ENCODE measurements around the gene PFDN6.
"Not testable (repeated sequence)": the region's sequence is repeated elsewhere in the genome, so short reads cannot be mapped to it uniquely, and the experiment has no call there.

Gene PFDN6

DNA sequence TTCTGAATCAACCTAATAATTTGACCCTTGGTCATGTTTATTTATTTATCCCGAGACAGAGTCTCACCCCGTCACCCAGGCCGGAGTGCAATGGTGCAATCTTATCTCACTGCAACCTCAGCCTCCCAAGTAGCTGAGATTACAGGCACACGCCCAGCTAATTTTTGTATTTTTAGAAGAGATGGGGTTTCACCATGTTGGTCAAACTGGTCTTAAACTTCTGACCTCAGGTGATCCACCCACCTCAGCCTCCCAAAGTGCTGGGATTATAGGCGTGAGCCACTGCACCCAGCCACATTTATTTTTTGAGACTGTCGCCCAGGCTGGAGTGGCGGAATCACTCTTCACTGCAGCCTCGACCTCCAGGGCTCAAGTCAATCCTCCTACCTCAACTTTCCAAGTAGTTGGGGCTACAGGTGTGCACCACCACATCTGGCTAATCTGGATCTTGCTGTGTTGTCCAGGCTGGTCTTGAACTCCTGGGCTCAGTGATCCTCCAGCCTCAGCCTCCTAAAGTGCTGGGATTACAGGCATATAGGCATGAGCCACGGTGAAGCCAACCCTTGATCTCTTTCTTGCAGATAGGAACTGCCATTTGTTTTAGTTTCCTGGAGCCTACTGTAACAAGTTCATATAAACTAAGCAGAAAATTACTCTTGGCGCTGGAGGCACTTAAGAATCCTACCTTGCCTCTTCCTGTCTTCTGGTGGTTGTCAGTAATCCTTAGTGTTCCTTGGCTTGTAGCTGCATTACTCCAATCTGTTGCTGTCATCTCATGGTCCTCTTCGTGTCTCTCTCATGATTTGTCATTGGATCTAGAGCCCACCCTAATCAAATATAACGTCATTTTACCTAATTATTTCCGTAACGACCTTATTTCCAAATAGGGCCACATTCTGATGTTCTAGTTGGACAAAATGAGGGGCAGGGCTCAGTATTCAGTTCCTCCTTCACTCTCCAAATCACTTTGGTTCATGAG, 15.2 kb upstream of the PFDN6 start:
- no peak for DNase-seq (ENCODE audit: low spot score)

DNA sequence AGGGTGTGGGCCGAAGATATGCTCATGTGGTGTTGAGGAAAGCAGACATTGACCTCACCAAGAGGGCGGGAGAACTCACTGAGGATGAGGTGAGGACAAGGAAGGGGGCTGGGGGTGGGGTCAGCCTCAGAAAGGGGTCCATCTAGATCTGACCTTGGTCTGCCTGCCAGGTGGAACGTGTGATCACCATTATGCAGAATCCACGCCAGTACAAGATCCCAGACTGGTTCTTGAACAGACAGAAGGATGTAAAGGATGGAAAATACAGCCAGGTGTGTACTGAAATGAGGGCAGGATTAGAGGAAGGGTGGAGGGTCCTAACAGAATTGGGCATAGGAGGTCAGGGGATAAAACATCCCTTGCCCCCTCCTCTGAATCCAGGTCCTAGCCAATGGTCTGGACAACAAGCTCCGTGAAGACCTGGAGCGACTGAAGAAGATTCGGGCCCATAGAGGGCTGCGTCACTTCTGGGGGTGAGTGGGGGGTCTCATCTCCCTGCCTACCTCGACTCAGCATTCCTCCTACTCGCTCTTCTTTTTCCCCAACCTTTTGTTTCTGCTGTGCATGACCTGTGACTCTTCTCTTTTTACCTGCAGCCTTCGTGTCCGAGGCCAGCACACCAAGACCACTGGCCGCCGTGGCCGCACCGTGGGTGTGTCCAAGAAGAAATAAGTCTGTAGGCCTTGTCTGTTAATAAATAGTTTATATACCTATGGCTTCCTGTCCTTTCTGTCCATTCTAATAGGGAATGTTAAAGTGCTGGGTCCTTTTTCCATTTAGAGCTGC, 13.4 kb upstream of the PFDN6 start:
- DNase-seq (ENCODE audit: low spot score), result not testable (repeated sequence)

DNA sequence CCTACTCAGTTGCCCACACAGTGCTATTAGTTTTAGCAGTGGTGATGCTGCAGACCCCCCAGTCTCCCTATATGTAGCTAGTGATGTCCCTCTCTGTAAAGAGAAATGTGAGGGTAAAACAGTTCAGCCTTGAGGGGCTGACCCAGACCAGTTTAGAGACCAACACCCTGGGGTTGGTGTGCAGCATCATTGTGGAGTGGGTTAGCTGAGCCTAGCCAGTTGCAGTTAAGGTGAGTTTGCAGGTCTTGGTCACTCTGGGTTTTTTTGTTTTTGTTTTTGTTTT, 12.9 kb upstream of the PFDN6 start:
- DNase-seq (ENCODE audit: low spot score), result no peak

DNA sequence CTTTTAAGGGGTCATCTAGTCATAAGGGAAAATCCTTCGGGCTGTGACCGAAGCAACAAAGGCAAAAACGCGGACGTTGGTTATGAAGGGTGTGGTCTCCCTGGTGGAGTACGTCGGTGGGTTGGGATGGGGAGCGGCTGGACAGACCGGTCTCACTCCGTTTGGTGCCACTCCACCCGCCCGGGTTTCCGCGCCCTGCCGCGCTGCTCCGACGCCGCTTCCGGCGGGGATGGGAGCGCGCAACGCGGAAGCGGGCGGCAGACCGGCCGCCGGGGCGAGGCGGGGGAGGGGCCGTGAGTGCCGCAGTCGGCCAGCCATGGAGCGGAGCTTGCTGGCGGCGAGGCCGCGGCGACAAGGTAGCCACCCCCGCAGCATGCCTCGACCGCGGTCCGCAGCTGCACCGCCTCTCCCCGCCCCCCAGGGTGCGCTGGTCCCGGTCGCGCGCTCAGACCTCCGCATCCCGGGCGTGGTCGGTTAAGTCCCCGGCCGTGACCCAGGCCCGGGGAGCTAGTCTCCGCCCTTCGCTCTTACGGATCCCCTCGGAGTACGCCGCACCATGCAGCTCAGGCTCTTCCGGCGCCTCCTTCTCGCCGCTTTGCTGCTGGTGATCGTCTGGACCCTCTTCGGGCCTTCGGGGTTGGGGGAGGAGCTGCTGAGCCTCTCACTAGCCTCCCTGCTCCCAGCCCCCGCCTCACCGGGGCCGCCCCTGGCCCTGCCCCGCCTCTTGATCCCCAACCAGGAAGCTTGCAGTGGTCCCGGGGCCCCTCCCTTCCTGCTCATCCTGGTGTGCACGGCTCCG, 12.3 kb upstream of the PFDN6 start, which contains the start of gene B3GALT4:
Gene B3GALT4 (plus strand): TSS at position 260 of the 799 bp plus-strand sequence. CDS start 297 bp downstream, at position 557.
- peak; percentile 87 for DNase-seq (ENCODE audit: low spot score)

DNA sequence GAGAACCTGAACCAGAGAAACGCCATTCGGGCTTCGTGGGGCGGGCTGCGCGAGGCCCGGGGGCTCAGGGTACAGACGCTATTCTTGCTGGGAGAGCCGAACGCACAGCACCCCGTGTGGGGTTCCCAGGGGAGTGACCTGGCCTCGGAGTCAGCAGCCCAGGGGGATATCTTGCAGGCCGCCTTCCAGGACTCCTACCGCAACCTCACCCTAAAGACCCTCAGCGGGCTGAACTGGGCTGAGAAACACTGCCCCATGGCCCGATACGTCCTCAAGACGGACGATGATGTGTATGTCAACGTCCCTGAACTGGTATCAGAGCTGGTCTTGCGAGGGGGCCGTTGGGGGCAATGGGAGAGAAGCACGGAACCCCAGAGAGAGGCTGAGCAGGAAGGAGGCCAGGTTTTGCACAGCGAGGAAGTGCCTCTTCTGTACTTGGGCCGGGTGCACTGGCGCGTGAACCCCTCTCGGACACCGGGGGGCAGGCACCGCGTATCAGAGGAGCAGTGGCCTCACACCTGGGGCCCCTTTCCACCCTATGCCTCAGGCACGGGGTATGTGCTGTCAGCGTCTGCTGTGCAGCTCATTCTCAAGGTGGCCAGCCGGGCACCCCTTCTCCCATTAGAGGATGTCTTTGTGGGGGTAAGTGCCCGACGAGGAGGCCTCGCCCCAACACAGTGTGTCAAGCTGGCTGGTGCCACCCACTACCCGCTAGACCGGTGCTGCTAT, 11.6 kb upstream of the PFDN6 start:
- DNase-seq (ENCODE audit: low spot score), result peak; percentile 20

DNA sequence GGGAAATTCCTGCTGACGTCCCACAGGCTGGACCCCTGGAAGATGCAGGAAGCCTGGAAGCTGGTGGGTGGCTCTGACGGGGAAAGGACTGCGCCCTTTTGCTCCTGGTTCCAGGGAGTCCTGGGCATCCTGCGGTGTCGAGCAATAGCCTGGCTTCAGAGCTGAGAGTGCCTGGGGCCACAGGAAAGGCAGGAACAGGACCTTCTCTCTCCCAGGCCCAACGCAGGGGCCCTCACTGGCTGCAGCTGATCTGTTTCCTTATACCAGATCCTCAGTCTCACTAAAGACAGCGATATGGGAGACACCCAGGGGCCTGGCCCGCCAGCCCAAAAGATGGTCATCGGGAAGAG, 11.0 kb upstream of the PFDN6 start:
- DNase-seq (ENCODE audit: low spot score), result no peak

DNA sequence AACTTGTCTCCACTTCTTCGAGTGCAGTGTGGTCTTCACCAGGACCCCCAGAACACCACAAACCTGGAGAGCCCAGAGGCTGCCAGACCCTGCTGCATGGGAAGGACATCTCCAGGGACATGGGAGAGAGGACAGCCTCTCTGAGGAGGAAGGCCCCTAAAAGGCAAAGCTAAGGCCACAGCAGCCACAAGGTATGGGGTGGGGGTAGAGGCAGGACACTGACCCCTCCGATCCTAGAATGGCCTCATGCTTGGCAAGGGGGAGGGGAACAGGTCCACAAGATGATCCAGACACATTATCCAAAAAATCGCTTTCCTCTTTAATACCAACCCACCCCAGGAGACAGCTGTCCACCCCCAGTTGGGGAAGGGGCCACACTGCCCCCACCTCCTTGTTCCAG, 10.6 kb upstream of the PFDN6 start:
- DNase-seq (ENCODE audit: low spot score), result no peak

DNA sequence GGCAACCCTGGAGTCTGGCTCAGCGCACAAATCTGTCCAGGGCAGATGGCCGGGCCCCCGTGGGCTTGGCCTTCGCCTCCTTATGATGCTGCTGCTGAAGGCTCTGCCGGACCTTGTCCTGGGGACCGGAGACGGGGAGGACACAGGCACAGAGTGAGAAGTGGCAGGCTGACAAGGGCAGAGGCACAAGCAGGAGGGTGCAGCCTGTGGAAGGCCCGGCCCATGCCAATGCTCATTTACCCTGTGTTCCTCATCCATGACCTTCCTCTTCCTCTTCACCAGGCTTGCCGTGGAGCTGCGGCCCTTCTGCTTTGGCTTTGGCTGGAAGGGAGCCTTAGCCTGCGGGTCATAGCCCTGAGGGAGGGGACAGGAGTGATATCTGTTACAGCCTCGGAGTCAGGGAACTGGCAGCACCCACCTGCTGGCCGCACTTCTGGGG, 10.1 kb upstream of the PFDN6 start:
- DNase-seq (ENCODE audit: low spot score), result no peak

DNA sequence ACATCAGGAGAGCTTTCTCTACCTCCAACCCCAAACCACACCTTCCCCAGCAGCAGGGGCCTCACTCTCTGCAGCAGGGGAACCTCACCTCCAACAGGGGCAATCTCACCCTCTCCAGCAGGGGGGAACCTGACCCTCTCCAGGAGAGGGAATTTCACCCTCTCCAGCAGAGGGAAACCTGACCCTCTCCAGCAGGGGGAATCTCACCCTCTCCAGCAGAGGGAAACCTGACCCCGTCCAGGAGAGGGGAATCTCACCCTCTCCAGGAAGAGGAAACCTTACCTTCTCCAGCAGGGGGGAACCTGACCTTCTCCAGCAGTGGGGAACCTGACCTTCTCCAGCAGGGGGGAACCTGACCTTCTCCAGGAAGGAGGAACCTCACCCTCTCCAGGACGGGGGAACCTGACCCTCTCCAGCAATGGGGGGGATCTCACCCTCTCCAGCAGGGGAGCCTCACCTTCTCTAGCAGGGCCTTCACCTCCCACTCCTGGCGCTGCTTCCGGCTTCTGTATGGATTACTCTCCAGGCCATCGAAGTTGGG, 9.4 kb upstream of the PFDN6 start:
- peak; percentile 47 for DNase-seq (ENCODE audit: low spot score)

DNA sequence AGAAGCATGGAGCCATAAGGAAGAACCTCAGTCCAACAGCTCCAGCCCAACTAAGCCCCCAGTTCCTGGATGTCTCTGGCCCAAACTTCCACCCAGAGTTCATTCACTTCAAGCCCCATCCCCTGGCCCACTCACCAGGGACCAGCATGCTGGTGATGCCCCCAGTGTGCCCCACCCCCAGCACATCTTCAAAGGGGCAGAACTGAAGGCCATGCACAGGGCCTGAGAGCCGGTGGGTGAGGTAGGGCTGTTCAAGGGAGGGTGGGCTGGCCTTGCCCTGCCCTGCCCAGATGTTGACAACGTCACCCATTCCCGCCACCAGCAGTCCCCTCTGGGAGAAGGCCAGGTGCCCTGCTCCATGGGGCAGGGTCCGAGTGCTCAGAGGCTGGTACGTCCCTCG, 8.9 kb upstream of the PFDN6 start:
- no peak for DNase-seq (ENCODE audit: low spot score)

DNA sequence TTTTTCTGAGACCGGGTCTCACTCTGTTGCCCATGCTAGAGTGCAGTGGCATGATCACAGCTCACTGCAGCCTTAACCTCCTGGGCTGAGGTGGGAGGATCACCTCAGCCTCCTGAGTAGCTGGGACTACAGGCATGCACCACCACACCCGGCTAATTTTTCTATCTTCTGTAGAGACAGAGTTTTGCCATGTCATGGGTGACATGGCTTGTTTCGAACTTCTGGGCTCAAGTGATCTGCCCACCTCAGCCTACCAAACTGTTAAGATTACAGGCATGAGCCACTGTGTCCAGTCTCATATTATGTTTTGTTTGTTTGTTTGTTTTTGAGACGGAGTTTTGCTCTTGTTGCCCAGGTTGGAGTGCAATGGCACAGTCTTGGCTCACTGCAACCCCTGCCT, 4.2 kb upstream of the PFDN6 start:
- not testable (repeated sequence) for DNase-seq (ENCODE audit: low spot score)

DNA sequence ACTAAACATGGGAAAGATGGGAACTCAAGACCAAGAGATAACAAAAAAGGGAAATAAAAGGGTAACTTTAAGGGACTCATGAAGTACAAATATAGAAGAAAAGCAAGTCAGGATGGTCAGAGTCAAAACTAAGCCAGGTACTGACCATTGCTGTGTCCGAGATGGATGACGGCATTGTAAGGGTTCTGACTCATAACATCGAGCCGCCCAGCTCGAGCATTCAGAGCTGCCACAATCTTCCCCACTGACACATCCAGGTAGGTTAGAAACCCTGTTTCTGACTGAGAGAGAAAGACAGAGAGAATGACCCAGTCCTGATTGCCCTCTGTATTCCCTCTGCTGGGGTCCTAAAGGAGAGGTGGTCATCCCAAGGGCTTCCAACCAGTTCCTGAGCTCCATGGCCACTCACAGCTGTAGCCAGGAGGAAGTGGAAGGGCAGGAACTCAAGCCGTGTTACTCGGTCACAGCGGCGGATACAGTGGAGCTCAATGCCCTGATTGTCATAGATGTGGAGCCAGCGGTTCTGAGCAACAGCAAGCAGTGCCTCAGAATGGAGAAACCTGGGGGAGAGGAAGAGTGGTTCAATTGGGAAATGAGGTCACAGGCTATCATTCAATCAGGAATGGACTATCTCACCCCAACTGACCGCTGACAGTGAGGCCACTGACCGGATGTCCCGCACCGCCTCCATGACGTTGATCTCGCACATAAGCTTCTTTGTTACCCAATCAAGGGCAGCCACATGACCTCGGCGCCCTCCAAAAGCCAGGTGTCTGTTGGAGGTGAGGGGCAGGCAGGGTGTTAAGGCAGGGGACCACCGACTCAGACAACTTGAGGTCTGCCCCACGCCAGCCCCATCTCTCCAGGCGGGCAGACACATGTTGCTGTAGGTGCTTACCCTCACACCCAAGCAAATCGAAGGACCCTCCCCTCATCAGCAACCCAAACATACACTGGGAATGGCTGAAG, 2.2 kb upstream of the PFDN6 start:
- no peak for DNase-seq (ENCODE audit: low spot score)

DNA sequence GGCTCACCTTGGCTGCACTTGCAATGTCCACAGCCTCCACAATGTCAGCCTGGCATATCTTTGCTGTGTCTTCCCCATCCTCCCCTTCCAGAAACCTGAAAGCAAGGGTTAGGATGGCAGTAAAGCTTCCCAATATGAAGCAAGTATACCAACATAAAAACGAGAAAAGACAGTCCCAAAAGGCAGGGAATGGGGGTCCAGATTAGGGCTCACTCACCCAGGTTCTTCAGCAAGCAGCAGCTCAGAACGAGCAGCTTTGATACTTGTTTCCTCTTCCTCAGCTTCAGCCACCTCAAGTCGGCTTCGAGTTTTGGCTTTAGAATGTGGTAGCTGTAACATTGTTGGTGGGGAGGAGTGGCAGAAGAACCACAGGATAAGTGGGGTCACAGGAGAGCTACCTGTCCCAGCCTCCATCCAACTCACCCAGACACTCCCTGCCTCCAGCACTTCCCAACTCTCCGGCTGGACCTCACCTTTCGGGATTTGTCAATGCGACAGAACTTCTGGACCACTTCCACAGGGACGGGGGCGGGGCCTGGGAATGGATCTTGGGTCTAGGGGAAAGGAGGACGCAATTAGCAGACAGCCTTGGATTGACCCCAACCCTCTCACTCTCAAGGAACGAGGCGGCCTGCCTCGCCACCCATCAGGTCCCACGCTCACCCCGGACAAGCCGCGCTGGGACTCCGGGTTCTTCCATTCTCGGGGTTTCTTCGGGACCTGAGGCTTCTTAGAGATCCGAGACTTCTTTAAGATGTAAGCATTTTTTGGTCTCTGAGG, 1.1 kb upstream of the PFDN6 start:
- DNase-seq (ENCODE audit: low spot score), result peak; percentile 24

DNA sequence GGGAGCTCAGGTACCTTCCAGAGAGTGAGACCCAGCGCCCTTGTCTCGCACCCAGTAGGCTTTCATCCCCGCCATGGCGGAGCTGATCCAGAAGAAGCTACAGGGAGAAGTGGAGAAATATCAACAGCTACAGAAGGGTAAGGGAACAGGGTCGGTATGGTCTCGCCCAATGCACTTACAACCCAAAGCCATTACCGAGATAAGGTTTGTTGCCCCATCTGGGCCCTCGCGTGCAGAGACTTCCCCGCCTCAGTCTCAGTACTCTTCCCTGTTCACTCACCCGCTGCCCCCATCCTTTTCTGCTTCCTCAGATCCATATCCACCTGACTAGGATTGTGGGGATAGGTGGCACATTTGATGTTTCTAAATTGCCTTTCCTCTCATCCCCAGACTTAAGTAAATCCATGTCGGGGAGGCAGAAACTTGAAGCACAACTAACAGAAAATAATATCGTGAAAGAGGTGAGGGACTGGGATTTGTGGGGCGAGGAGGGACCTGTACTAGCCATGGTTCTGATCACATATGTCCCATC, 449 bp downstream of the PFDN6 start:
- no peak for DNase-seq (ENCODE audit: low spot score)

DNA sequence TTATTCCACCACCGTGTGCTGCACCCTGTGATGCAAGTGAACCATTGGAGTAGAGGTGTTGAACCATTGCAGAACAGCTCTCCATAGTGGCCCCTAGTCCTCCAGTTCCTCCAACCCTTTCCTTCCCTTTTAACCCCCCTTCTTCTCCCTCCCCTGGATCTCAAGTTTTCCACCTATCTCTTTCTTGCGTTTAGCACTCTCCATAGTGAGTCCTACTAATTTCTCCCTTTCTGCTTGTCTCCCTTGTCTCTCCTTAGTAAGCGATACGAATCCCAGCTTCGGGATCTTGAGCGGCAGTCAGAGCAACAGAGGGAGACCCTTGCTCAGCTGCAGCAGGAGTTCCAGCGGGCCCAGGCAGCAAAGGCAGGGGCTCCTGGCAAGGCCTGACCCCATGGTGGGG, 1.1 kb downstream of the PFDN6 start:
- no peak for DNase-seq (ENCODE audit: low spot score)

DNA sequence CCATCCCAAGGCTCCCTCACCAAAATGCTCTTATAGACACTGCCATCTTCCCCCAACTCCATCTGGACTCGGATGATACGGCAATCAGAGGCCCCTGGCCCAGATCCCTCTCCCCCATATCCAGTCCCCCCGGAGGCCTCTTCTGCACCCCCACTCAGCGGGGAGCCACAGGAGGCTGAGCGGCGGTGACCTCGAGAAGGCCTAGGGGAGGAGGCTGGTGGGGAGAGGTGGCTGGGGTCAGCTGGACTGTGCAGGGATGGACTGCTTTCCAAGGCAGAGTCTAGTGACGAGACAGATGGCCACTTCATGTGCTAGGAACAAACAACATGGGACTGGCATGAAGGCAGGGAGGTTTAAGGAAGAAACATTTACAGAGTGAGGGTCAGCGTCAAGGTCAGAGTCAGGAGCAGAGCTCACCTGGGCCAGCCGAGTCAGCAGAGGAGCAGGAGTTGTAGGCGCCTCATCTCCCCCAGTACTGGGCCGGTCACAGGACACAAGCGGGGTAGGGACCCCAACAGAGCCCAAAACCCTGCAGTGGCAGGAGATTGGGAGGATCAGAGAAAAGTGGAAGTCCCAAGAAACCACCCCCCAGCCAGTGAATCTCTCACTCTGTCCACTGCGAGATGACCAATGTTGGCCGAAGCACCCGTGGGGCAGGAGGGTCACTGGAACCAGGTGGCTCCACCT, 3.7 kb downstream of the PFDN6 start:
- DNase-seq (ENCODE audit: low spot score), result no peak

DNA sequence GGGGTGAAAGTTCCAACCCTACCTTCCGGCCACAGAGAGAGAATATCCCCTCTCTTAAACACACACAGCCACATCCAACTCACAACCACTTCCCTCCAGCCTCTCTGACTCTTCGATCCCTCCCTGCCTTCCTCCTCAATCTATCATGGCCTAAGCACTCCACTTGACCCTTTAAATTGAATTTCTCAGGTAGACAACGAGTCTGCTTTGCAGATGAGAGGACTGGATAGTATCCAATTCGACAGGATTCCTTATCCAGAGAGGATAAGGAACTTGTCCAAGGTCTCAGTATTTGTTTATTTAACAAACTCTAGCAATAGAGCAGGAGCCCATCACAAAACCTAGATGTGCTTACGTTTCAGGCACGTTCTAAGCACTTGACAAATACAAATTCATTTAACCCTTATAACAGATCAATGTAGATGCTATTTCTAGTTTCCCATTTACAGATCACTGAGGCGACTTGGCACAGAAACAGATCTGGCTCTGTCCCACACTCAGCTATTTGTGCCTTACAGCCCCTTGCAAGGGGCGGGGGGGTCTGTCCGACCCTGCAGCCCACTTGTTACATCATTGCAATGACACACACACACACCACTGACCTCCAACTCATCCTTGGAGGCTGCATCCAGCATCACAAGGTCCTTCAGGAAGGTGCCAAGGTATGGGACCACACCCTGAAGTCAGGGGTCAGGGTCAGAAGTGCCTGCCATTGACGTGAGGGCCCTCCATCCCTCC, 4.9 kb downstream of the PFDN6 start:
- DNase-seq (ENCODE audit: low spot score), result no peak

Measured in GM03348 (cell line).